Measurements from ENCODE around the gene ZNF81. TPM values are rescaled to one million over a fixed set of nuclear protein-coding genes. Genes with fewer than 3 reads are reported as not detected.

The ZNF81 gene
- total RNA-seq, 6 experiments from 2014 or later = 2.4 to 3.8 (median 3.3) TPM

DNA sequence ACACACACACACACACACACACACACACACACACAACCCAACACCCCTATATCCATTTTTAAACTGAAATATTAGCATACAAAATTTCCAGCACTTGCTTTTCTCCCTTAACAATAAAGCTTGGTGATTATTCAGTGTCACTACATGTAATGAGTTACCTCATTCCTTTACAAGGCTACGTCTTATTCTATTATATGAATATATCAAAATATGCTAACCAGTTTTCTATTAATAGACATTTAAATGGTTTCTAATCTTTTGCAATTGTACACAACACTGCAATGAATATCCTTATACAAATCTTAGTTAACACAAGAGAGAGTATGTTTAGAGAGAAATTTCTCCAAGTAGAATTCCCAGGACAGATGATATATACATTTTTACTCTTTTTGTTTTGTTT is 14.2 kb downstream of the ZNF81 start:
- intact Hi-C loops (cut with DNase I) = loop anchor here (10.0 kb wide), 1 partner anchor 174 kb away; no protein-coding TSS in a partner anchor
- H3K4me3 ChIP-seq = no peak overlapping the region
- ATAC-seq (no peak), DNase-seq (no peak)
- no peaks in the 10 kb centered on the region for H3K9me3 ChIP-seq
- no peaks in the 10 kb centered on the region for H3K36me3 ChIP-seq
- WGBS (ENCODE audit: insufficient coverage, low coverage, low lambda C conversion rate, missing lambda C conversion rate) = 57% methylated on average over 1 of the region's 1 CpG
- H3K27ac ChIP-seq = no peak overlapping the region
- H3K4me1 ChIP-seq = no peaks in the 10 kb centered on the region
- no peaks in the 10 kb centered on the region for H3K27me3 ChIP-seq
- no peak for TF ChIP-seq POLR2A (IDR thresholded peaks at IDR 0.05)
- TF ChIP-seq, protein P1, sequence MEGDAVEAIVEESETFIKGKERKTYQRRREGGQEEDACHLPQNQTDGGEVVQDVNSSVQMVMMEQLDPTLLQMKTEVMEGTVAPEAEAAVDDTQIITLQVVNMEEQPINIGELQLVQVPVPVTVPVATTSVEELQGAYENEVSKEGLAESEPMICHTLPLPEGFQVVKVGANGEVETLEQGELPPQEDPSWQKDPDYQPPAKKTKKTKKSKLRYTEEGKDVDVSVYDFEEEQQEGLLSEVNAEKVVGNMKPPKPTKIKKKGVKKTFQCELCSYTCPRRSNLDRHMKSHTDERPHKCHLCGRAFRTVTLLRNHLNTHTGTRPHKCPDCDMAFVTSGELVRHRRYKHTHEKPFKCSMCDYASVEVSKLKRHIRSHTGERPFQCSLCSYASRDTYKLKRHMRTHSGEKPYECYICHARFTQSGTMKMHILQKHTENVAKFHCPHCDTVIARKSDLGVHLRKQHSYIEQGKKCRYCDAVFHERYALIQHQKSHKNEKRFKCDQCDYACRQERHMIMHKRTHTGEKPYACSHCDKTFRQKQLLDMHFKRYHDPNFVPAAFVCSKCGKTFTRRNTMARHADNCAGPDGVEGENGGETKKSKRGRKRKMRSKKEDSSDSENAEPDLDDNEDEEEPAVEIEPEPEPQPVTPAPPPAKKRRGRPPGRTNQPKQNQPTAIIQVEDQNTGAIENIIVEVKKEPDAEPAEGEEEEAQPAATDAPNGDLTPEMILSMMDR (IDR thresholded peaks at IDR 0.05) = no peak

DNA sequence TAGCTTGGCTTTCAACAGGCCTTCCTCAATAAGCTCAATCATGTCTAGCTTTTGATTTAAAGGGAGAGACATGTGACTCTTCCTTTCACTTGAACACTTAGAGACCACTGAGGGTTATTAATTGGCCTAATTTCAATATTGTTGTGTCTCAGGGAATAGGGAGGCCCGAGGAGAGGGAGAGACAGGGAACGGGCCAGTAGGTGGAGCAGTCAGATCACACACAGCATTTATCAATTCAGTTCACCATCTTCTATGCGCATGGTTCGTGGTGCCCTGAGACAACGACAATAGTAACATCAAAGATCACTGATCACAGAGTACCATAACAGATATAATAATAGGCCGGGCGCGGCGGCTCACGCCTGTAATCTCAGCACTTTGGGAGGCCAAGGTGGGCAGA is 17.8 kb downstream of the ZNF81 start:
- intact Hi-C loops (cut with DNase I) = loop anchor here (10.0 kb wide), 1 partner anchor 170 kb away; no protein-coding TSS in a partner anchor

DNA sequence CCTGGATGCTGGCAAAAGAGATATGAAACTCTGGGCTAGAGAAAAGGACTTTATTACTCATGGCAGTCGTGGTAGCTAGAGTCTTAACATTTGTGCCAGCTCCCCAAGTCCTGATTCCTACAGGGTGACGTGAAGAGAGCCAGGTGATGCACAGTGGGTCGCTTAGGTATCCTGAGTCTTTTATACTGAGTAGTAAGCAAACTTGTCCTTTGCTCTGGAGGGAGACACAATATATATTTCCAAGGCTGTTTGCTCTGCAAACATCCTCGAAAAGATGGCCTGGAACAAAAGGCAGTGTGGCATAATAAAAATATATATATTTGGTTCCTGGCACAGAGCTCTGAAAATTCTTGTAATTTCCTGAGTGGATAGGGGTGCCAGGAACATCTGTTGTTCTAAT is 23.0 kb downstream of the ZNF81 start:
- Histone ChIP-seq H3K9me3 (no peaks in the 10 kb centered on the region), H3K27ac (no peak overlapping the region), H3K27me3 (no peaks in the 10 kb centered on the region), H3K36me3 (no peaks in the 10 kb centered on the region), H3K4me3 (no peak overlapping the region), H3K4me1 (peaks cover 0 to 5% (median 0%) of the 10 kb centered on the region in 4 donors)
- ATAC-seq = no peak
- 39% methylated on average over 4 of the region's 4 CpGs for WGBS (ENCODE audit: insufficient coverage, low coverage, low lambda C conversion rate, missing lambda C conversion rate)
- intact Hi-C loops (cut with DNase I) = loop anchor here (10.0 kb wide), 1 partner anchor 165 kb away; no protein-coding TSS in a partner anchor
- no peak for TF ChIP-seq POLR2A (IDR thresholded peaks at IDR 0.05)
- TF ChIP-seq, protein P1 (IDR thresholded peaks at IDR 0.05) = no peak
- no peak for DNase-seq

More for the DNA sequence above, 17.8 kb downstream of the ZNF81 start:
- no peaks in the 10 kb centered on the region for H3K4me1 ChIP-seq
- 30% methylated on average over 8 of the region's 10 CpGs for WGBS (ENCODE audit: insufficient coverage, low coverage, low lambda C conversion rate, missing lambda C conversion rate)
- H3K36me3 ChIP-seq = no peaks in the 10 kb centered on the region
- TF ChIP-seq, protein P1 (IDR thresholded peaks at IDR 0.05) = peak; percentile 48 to 56 (median 54)
- TF ChIP-seq POLR2A (IDR thresholded peaks at IDR 0.05) = no peak
- H3K4me3 ChIP-seq = no peak overlapping the region
- H3K27ac ChIP-seq = no peak overlapping the region
- ATAC-seq (peak; percentile 87 to 97 (median 92)), DNase-seq (peak in 2 of 3 donors; percentile 32 to 52)
- H3K27me3 ChIP-seq = no peaks in the 10 kb centered on the region
- no peaks in the 10 kb centered on the region for H3K9me3 ChIP-seq

DNA sequence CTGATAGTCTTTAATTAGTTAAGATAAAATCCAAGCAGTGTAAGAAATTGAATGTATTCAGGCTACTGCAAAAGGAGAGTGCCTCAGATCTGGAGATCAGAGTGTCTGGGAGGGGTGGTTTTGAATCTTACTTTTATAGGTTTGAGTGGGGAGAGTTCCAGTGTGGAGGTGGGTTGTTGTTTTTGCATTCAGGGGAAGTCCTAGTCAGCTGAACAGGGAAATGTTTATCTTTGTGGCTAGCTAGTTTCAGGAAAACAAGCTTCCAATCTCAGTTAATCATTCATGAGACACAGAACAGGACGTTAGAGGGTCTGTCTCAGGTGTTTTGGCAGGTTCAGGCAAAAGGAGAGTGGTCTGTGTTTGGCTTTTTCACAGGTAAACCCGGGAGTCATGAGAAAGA is 26.0 kb downstream of the ZNF81 start:
- peaks cover 0 to 5% (median 0%) of the 10 kb centered on the region in 4 donors for H3K4me1 ChIP-seq
- H3K36me3 ChIP-seq = no peaks in the 10 kb centered on the region
- DNase-seq (no peak), ATAC-seq (peak; percentile 79 to 87 (median 85))
- peak overlapping the region; percentile 57 to 86 (median 65) for H3K27ac ChIP-seq
- 6% methylated on average over 2 of the region's 2 CpGs for WGBS (ENCODE audit: insufficient coverage, low coverage, low lambda C conversion rate, missing lambda C conversion rate)
- TF ChIP-seq, protein P1 (IDR thresholded peaks at IDR 0.05) = no peak
- TF ChIP-seq POLR2A (IDR thresholded peaks at IDR 0.05) = no peak
- H3K4me3 ChIP-seq = no peak overlapping the region
- intact Hi-C loops (cut with DNase I) = no loop called here
- no peaks in the 10 kb centered on the region for H3K9me3 ChIP-seq
- H3K27me3 ChIP-seq = no peaks in the 10 kb centered on the region

Measured in right lobe of liver (tissue), 6 donors.